ENCODE results near the gene STIMATE. TPM values are rescaled to one million over a fixed set of nuclear protein-coding genes. Genes with fewer than 3 reads are reported as not detected.

Gene STIMATE
- total RNA-seq, 1 experiment from 2014 or later: 15.7 TPM

GRCh38 chr3:52891615-52892081 lies 5.7 kb downstream of the STIMATE start:
- no peak overlapping the region for H3K27ac ChIP-seq (ENCODE audit: low read length)
- H3K27me3 ChIP-seq (ENCODE audit: control insufficient read depth, insufficient read depth, low read length): no peaks in the 10 kb centered on the region
- no peak overlapping the region for H3K4me3 ChIP-seq (ENCODE audit: low read depth in 2 of 2, low read length in 2 of 2)
- BruUV-seq (replicated peaks): no TSS peak
- ChIA-PET CTCF (no interaction called here), POLR2A (no interaction called here)
- H3K36me3 ChIP-seq (ENCODE audit: control insufficient read depth, insufficient read depth, low read length): no peaks in the 10 kb centered on the region
- intact Hi-C loops (cut with micrococcal nuclease; ENCODE audit: unreplicated experiment) (no loop called here), in situ Hi-C loops (cut with HindIII; ENCODE audit: low pct_unique_long_range_greater_than_20kb, low sequenced_read_pairs) (no loop called here)
- peaks cover 30% of the 10 kb centered on the region for H3K4me1 ChIP-seq (ENCODE audit: control insufficient read depth, insufficient read depth, low read length)
- no peak for TF ChIP-seq POLR2AphosphoS5 (IDR thresholded peaks at IDR 0.05; ENCODE audit: low read depth, low read length)
- no peak for TF ChIP-seq CTCF (IDR thresholded peaks at IDR 0.05)
- no peak for TF ChIP-seq SIN3A (IDR thresholded peaks at IDR 0.05; ENCODE audit: borderline replicate concordance, insufficient read depth, low read depth, low read length)
- TF ChIP-seq REST (IDR thresholded peaks at IDR 0.05; ENCODE audit: insufficient read depth in 1 of 2, low read depth in 2 of 2, low read length in 1 of 2): no peak
- TF ChIP-seq TCF7L2 (IDR thresholded peaks at IDR 0.05; ENCODE audit: low read depth, low read length): no peak
- ATAC-seq (no peak), DNase-seq (ENCODE audit: low read depth, low spot score) (no peak)
- H3K9me3 ChIP-seq (ENCODE audit: control insufficient read depth, insufficient read depth, low read depth, low read length): no peaks in the 10 kb centered on the region

- Histone ChIP-seq H3K27ac (ENCODE audit: low read length) (no peak overlapping the region), H3K4me3 (ENCODE audit: low read depth in 2 of 2, low read length in 2 of 2) (no peak overlapping the region), H3K27me3 (ENCODE audit: control insufficient read depth, insufficient read depth, low read length) (no peaks in the 10 kb centered on the region), H3K36me3 (ENCODE audit: control insufficient read depth, insufficient read depth, low read length) (no peaks in the 10 kb centered on the region), H3K9me3 (ENCODE audit: control insufficient read depth, insufficient read depth, low read depth, low read length) (no peaks in the 10 kb centered on the region), H3K4me1 (ENCODE audit: control insufficient read depth, insufficient read depth, low read length) (peaks cover 27% of the 10 kb centered on the region)
- in situ Hi-C loops (cut with HindIII; ENCODE audit: low pct_unique_long_range_greater_than_20kb, low sequenced_read_pairs): no loop called here
- ChIA-PET POLR2A (no interaction called here), CTCF (no interaction called here)
- TF ChIP-seq TCF7L2 (IDR thresholded peaks at IDR 0.05; ENCODE audit: low read depth, low read length) (no peak), SIN3A (IDR thresholded peaks at IDR 0.05; ENCODE audit: borderline replicate concordance, insufficient read depth, low read depth, low read length) (no peak), REST (IDR thresholded peaks at IDR 0.05; ENCODE audit: insufficient read depth in 1 of 2, low read depth in 2 of 2, low read length in 1 of 2) (no peak), CTCF (IDR thresholded peaks at IDR 0.05) (no peak), POLR2AphosphoS5 (IDR thresholded peaks at IDR 0.05; ENCODE audit: low read depth, low read length) (no peak)
- no peak for ATAC-seq
- no TSS peak for BruUV-seq (replicated peaks)
- intact Hi-C loops (cut with micrococcal nuclease; ENCODE audit: unreplicated experiment): no loop called here
- no peak for DNase-seq (ENCODE audit: low read depth, low spot score)
These were observed 6.2 kb downstream of the STIMATE start for GRCh38 chr3:52891164-52891563.

All from Panc1 (cell line).